GM19397 (cell line): ENCODE results near the gene RPTOR.
A peak's percentile ranks its signal among the peaks of the same experiment; 100 is the strongest.

Experiments used
- ATAC-seq: cut with Tn5 transposase; IDR thresholded peaks from one replicate; pipeline ENCODE4 v1.9.1; 2021; ENCODE audit warnings: mild to moderate bottlenecking, moderate library complexity; ENCODE audit not compliant: unreplicated experiment

RPTOR gene

DNA sequence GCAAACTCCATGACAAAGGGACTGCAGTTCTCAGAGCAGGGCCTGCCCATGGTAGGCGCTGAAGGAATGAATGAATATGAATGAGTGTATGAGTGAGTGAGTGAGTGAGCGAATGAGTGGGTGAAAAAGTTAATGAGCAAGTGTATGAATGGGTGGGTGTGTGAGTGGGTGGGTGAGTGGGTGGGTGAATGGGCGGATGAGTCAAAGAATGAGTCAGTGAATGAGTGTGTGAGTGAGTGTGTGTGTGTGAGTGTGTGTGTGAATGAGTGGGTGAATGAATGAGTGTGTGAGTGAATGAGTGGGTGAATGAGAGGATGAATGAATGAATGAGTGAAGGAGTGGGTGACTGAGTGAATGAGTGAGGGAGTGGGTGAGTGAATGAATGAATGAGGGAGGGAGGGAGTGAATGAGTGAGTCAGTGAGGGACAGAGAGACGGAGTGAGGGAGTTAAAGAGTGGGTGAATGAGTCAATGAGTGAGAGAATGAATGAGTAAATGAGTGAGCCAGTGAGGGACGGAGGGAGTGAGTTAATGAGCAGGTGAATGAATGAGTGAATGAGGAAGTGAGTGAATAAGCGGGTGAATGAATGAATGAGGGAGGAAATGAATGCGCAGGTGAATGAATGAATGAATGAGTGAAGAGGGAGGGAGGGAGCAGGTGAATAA lies 435.9 kb downstream of the RPTOR start:
- ATAC-seq, result no peak

GRCh38 chr17:80981062-80981902 lies 436.6 kb downstream of the RPTOR start:
- ATAC-seq, result no peak

DNA sequence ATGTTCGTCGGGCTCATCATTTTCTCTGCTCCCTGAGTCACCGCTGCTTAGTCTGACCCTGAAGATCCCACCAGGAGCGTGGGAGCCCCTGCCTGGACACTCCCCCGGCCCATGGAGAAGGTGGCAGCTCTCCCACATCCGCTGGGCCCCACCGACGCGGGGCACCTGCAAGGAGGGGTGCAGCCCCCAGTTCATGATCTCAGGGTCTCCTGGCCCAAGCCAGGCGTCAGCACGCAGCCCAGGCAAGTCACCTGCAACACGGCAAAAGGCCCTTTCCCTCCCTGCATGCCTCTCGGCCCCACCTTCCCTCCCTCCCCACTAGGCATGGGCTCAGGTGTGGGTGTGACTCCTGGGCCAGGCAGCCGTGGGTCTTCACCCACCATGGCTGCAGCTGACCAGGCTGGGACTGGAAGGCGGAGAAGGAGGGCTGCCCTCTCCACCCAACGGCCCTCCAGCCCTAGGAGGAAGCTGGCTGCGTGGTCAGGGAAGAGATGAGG lies 437.3 kb downstream of the RPTOR start:
- ATAC-seq, result no peak

DNA sequence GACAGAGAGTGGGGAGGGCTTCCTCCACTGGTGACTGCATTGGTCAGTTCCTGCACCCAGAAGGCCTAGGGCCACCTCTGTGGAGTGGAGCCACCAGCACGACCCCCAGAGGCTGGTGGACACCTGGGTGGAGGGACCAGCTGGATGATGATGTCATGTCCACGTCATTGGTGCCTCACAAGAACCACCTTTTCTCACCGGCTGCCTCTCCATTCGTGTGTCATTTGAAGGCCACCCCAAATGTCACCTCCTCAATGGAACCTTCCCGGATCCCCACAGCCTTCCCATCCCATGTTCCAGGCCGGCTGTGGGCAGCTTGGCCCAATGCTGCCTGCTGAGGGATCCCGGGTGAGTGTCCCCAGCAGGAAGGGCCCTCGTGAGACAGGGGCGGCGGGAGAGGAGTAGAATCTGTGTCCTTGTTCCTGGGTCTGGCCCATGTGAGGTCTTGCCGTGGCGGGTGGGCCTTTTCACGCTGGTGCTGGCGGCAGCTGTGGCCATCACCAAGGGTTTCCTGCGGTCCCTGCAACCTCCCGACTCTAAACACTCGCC lies 437.9 kb downstream of the RPTOR start:
- ATAC-seq, result no peak

- ATAC-seq, result no peak
These were observed 438.9 kb downstream of the RPTOR start for GRCh38 chr17:80983545-80983944.

DNA sequence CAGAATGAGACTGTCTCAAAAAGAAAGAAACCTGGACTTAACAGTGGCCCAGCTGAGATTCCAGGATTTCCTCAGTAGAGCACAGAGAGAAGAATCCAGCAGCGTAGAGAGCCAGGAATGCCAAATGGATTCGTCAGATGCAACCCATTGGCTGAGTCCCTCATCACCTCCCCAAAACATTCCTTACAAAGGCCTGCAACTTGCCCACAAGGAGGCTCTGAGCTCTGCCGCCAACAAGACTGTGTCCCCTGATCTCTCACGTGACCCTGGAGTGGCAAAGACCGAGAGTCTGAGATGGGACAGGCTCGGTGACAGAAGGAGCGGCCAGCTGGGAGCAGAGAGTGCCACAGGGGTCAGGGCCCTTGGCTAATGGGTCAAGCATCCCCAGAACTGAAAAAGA lies 440.1 kb downstream of the RPTOR start:
- no peak for ATAC-seq

DNA sequence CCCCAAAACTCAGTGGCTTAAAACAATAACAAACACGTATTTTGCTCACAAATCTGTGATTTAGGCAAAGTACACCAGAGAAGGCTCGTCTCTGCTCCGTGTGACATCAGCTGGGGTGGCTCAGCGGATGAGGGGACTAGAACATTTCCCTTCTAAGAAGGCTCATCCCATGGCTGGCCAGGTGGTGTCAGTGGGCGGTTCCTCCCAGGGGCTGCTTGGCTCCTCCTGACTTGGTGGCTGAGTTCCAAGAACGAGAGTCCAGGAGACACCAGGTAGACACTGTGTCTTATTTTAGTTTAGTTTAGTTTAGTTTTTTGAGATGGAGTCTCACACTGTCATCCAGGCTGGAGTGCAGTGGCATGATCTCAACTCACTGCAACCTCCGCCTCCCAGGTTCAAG lies 441.4 kb downstream of the RPTOR start:
- no peak for ATAC-seq

DNA sequence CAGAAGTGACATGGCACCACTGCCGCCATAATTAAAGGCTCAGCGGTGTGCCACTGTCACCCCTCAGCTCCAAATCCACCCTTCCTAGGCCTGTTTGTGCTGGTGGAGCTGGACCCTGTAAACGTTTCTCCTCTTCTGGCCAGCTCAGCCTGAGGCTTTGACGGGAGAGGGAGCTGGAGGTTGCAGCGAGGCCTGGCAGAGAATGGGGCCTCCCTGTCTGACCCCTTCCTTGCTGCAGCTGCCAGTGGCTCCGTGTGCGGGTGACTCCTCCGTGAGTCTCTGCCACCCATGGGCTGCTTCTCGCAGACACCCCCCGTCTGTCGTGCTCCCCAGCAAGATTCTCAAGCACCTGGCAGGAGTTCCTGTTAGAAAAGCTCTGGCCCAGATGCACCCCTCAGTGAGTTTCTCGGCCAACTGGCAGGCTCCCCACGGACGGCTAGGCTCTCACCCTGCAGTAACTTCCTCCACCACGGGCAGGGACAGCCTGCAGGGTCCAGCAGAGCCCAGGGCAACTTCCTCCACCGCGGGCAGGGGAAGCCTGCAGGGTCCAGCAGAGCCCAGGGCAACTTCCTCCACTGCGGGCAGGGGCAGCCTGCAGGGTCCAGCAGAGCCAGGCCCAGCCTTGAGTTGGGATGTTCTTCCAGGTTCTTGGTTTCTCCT lies 442.3 kb downstream of the RPTOR start:
- no peak for ATAC-seq

GRCh38 chr17:80987941-80988461 lies 443.4 kb downstream of the RPTOR start:
- ATAC-seq, result no peak

DNA sequence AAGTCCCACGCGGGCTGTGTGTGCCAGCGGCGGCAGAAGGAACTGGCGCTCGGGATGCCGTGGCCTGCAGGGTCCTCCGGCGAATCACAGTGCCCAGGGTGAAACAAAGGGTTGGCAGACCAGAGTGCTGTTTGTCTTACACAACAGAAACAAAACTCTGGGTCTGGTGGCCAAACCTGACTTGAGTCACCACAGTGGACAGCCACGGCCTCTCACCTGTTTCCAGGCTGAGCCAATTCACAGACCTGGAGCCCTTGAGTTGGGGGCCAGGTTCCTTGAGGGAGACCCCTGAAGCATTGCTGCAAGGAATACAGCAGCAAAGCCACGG lies 444.9 kb downstream of the RPTOR start:
- no peak for ATAC-seq

DNA sequence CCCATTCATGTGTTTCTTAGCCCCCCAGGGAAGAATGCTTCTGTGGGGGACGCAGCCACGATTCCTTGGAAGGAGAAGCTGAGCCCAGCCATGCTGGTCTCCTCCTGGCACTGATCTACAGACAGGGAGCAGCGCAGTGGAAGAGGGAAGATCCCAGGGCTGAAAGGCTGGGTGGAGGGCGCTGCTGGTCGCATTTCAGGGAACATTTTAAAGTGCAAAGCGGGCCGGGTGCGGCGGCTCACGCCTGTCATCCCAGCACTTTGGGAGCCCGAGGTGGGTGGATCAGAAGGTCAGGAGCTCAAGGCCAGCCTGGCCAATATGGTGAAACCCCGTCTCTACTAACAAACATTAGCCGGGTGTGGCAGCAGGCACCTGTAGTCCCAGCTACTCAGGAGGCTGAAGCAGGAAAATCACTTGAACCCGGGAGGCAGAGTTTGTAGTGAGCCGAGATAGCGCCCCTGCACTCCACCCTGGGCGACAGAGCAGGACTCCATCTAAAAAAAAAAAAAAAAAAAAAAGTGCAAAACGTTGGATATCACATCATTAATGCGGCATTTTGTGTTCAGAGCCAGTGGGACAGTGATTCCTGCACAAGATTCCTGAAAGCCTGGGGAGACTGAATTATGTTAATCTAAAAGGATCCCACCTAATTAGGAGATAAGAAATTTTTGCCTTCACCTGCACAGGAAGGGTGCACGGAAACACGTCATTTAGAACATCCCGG lies 446.4 kb downstream of the RPTOR start:
- ATAC-seq, result no peak

DNA sequence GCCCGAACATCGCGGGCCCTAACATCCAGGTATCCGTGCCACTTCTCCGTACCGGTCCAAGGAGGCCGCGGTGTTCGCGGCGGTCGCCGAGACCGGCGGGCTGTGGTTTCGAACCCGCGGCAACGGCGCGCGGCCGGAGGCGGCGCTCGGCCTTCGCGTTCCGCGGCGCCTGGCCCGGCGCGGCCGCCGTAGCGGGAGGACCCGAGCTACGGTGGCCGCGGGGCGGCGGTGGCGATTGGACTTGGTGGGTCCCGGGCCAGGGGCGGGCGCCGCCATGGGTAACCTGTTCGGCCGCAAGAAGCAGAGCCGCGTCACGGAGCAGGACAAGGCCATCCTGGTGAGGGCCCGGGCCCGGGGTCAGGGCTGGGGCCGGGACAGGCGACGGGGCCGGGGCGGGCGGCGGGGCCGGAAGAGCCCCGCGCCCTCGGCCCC lies 447.0 kb downstream of the RPTOR start, which contains the start of gene CHMP6:
Gene CHMP6 (plus strand): TSS at position 197 of the 432 bp plus-strand sequence. CDS start 78 bp downstream, at position 275.
- peak; percentile 62 for ATAC-seq

- ATAC-seq, result peak; percentile 16
These were observed 447.7 kb downstream of the RPTOR start for GRCh38 chr17:80992077-80992947.

DNA sequence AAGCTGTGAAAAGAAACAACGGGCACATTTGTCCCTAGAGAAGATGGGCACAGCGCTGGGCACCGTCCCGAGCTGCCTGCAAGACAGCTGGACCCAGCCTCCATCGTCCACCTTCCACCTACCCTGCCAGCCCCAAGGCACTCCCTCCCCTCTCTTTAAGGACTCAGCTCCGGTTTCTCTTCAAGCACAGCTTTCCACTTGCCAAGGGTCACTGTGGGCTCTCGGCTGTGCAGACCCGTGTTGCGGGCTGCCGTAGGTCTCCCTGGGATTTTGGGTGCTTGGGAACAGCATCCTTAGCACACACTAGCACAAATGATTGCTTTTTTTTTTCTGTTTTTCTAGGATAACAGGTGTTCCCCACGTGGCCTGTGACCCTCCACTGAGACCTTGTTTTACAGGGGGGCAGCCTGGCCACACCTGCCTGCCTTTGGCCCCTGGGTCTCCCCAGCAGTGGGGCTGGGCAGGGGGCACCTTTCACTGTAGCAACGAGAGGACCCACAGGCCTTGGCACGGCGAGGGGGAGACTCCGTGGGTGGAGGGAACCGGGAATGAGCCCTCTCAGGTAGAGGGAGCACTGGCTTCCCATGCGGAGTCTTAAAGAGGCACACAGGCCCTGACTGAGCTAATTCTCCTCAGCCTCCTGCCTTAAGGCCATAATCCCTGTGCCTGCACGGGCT lies 448.4 kb downstream of the RPTOR start:
- ATAC-seq, result no peak

DNA sequence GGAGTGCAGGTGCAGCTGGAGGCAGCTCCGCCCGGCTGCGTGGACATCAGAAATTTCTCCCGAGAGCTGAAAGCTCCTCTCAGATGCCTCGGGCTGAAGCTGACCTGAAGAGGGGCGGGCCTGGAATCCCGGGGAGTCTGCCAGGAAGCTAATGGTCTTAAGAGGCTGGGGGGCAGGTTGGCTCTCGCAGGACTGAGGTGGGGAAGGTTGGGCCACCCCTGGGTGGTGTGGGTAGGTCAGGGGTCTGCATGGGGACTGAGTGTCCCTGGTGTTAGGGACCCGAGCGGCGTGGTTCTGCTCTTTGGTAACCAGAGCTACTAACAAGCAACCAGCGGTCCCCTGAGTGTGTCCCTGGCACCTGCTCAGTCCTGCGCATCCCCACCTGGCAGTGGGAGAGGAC lies 450.5 kb downstream of the RPTOR start:
- ATAC-seq, result no peak

DNA sequence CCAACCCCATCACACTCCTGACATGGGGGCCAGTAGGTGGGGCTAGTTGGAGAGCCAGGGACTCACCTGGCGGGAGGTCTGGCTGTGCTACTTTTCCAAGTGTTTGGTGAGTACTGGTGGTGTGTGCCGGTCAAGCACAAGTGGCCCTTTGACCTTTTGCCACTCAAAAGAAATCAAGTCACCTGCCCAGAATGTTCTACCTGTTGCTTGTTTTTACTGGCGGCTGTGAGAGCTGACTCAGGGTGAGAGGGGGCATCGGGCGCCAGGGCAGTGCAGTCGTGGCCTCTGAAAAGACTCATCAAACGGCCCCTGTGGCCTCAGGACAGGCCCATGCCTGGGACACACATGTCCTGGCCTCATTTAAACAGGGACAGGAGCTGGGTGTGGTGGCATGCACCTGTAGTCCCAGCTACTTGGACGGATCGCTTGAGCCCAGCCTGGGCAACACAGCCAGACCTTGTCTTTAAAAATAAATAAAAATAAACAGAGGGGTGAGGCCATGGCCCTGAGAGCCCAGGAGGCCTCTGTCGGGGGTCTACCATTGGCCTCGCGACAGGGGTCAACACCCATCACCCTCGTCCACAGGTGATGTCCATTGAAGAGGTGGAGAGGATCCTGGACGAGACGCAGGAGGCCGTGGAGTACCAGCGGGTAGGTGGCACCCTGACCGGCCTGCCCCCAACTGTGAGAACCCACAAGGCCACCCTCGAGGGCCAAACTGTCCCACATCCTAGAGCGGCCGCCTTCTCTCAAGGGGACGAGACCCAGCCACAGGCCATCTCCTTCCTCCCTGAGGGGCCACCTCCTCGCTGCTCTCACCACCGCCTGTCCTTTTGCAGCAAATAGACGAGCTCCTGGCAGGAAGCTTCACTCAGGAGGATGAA lies 452.0 kb downstream of the RPTOR start:
- ATAC-seq, result no peak

DNA sequence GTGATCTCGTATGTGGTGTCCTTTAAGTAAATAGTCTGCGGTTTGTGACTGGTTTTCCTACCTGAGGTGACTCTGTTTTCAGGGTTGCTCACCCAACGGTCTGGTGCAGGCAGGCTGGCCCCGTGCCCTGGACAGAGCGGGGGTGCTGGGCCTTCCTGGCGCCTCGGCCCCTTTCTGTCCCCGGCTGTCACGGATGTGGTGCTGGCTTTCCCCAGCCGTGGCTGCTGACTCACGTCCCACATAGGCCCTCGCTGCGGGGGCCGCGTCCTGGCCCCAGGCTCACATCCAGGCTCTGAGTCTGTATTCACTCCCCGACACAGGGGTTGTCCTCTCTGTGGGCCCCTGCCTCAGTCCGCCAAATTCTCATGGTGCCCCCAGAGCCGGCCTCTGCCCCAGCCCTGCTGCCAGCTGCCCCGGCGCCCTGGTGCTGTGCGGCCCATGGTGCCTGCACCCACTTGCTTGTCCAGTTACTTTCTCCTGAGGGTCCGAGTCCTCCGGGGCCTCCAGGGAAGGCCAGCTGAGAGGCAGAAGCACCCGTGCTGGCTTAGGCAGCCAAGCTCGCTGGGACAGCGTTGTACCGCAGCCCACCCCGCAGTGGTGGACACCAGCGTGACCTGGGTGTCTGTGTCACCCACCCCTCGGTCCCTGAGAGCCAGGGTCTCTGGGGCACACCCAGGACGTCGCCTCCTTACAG lies 452.9 kb downstream of the RPTOR start:
- no peak for ATAC-seq
